SH-SY5Y (cell line): ENCODE data around the gene RCN2.

Experiments used
- GATA2 ChIP-seq: IDR thresholded peaks from 2 replicates; pipeline ENCODE4 v1.6.1; 2011; ENCODE audit warnings: mild to moderate bottlenecking, low read depth, low read length
- GATA3 ChIP-seq: IDR thresholded peaks from 2 replicates; pipeline ENCODE4 v1.6.1; 2011; ENCODE audit warnings: low read depth, mild to moderate bottlenecking, low read length, moderate library complexity

- no peak for TF ChIP-seq GATA3
- TF ChIP-seq GATA2 = no peak
Observed at GRCh38 chr15:76953913-76954312, 22.4 kb downstream of the RCN2 start.
